ENCODE measurements around the gene MPL. TPM values are rescaled to one million over a fixed set of nuclear protein-coding genes. Genes with fewer than 3 reads are reported as not detected.

The MPL gene
- total and polyA plus RNA-seq, 2 of the 13 experiments (the other 11 are each of a cell fraction or from before 2014, with no cell fraction given): not detected

- TF ChIP-seq, protein P1, sequence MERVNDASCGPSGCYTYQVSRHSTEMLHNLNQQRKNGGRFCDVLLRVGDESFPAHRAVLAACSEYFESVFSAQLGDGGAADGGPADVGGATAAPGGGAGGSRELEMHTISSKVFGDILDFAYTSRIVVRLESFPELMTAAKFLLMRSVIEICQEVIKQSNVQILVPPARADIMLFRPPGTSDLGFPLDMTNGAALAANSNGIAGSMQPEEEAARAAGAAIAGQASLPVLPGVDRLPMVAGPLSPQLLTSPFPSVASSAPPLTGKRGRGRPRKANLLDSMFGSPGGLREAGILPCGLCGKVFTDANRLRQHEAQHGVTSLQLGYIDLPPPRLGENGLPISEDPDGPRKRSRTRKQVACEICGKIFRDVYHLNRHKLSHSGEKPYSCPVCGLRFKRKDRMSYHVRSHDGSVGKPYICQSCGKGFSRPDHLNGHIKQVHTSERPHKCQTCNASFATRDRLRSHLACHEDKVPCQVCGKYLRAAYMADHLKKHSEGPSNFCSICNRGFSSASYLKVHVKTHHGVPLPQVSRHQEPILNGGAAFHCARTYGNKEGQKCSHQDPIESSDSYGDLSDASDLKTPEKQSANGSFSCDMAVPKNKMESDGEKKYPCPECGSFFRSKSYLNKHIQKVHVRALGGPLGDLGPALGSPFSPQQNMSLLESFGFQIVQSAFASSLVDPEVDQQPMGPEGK (CRISPR knock-in tag; IDR thresholded peaks at IDR 0.05): peak; percentile 73
- TF ChIP-seq ZEB1 (IDR thresholded peaks at IDR 0.05; ENCODE audit: insufficient replicate concordance, low read depth) (no peak), GPN1 (CRISPR knock-in tag; IDR thresholded peaks at IDR 0.05; ENCODE audit: borderline replicate concordance) (no peak), ZNF781 (CRISPR knock-in tag; IDR thresholded peaks at IDR 0.05; ENCODE audit: borderline replicate concordance, not compliant biosample characterization) (no peak), SIN3A (IDR thresholded peaks at IDR 0.05; ENCODE audit: borderline replicate concordance, low read depth, low read length) (peak; percentile 90), MAX (IDR thresholded peaks at IDR 0.05) (peak; percentile 77; the same call in 1 of the 2 replicates), KMT2B (CRISPR knock-in tag; IDR thresholded peaks at IDR 0.05) (peak; percentile 92), ZUFSP (CRISPR knock-in tag; IDR thresholded peaks at IDR 0.05; ENCODE audit: borderline replicate concordance) (no peak), SALL2 (CRISPR knock-in tag; IDR thresholded peaks at IDR 0.05) (no peak), ZNF44 (CRISPR knock-in tag; IDR thresholded peaks at IDR 0.05) (no peak), ZFP62 (CRISPR knock-in tag; IDR thresholded peaks at IDR 0.05) (no peak)
- TF ChIP-seq, protein P2, sequence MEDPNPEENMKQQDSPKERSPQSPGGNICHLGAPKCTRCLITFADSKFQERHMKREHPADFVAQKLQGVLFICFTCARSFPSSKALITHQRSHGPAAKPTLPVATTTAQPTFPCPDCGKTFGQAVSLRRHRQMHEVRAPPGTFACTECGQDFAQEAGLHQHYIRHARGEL (CRISPR knock-in tag; IDR thresholded peaks at IDR 0.05): no peak
- TF ChIP-seq, protein P3, sequence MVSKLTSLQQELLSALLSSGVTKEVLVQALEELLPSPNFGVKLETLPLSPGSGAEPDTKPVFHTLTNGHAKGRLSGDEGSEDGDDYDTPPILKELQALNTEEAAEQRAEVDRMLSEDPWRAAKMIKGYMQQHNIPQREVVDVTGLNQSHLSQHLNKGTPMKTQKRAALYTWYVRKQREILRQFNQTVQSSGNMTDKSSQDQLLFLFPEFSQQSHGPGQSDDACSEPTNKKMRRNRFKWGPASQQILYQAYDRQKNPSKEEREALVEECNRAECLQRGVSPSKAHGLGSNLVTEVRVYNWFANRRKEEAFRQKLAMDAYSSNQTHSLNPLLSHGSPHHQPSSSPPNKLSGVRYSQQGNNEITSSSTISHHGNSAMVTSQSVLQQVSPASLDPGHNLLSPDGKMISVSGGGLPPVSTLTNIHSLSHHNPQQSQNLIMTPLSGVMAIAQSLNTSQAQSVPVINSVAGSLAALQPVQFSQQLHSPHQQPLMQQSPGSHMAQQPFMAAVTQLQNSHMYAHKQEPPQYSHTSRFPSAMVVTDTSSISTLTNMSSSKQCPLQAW (CRISPR knock-in tag; IDR thresholded peaks at IDR 0.05): peak; percentile 72; the same call in 1 of the 2 replicates
- TF ChIP-seq, protein P4, sequence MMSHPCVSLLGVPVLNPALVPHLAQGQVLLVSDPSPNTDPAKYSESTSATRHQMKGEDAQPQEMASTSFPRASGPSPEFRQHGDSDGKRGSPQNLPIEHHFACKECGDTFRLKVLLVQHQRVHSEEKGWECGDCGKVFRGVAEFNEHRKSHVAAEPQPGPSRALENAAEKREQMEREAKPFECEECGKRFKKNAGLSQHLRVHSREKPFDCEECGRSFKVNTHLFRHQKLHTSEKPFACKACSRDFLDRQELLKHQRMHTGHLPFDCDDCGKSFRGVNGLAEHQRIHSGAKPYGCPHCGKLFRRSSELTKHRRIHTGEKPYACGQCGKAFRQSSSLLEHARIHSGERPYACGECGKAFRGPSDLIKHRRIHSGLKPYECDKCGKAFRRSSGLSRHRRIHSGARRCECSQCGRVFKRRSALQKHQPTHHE (CRISPR knock-in tag; IDR thresholded peaks at IDR 0.05; ENCODE audit: borderline replicate concordance): peak; percentile 58; the same call in 1 of the 2 replicates
- TF ChIP-seq, protein P5, sequence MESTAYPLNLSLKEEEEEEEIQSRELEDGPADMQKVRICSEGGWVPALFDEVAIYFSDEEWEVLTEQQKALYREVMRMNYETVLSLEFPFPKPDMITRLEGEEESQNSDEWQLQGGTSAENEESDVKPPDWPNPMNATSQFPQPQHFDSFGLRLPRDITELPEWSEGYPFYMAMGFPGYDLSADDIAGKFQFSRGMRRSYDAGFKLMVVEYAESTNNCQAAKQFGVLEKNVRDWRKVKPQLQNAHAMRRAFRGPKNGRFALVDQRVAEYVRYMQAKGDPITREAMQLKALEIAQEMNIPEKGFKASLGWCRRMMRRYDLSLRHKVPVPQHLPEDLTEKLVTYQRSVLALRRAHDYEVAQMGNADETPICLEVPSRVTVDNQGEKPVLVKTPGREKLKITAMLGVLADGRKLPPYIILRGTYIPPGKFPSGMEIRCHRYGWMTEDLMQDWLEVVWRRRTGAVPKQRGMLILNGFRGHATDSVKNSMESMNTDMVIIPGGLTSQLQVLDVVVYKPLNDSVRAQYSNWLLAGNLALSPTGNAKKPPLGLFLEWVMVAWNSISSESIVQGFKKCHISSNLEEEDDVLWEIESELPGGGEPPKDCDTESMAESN (CRISPR knock-in tag; conservative IDR thresholded peaks at IDR 0.05): no peak
- TF ChIP-seq, protein P6, sequence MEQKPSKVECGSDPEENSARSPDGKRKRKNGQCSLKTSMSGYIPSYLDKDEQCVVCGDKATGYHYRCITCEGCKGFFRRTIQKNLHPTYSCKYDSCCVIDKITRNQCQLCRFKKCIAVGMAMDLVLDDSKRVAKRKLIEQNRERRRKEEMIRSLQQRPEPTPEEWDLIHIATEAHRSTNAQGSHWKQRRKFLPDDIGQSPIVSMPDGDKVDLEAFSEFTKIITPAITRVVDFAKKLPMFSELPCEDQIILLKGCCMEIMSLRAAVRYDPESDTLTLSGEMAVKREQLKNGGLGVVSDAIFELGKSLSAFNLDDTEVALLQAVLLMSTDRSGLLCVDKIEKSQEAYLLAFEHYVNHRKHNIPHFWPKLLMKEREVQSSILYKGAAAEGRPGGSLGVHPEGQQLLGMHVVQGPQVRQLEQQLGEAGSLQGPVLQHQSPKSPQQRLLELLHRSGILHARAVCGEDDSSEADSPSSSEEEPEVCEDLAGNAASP (CRISPR knock-in tag; IDR thresholded peaks at IDR 0.05; ENCODE audit: borderline replicate concordance): no peak
Observed at GRCh38 chr1:43389326-43390313, 52.0 kb downstream of the MPL start, which contains the start of the genes MED8 and SZT2 (continued).

Measured in HepG2 (cell line).